ENCODE measurements around the gene SPIB. TPM values are rescaled to one million over a fixed set of nuclear protein-coding genes. Genes with fewer than 3 reads are reported as not detected.

The SPIB gene
- total RNA-seq, 6 donors from 2014 or later = 0.13 to 2.1 (median 0.56) TPM; not detected in 2

DNA sequence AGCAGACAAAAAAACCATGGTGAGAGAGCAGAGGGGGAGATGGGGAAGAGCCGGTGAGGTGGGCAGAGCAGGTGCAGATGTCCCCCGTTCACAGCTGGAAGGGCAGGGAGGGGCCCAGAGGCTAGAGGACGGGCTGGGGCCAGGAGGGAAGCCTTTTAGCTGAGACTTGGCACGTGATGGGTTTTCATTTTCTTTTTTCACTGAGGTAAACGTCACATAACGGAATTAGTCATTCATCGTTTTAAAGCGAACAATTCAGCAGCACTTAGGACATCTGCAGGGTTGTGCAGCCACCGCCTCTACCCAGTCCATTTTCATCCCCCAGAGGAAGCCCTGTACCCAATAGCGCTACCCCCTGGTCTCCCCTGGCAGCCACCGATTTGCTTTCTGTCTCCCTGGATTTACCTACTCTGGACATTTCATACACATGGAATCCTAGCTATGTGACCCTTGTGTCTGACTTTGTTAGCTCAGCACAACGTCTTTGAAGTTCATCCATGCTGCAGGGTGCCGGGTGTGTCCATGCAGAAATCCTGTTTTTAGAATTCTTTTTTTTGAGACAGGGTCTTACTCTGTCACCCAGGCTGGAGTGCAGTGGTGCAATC is 41.5 kb downstream of the SPIB start:
- WGBS, 2 donors = 31 to 33% methylated on average over 13 of the region's 13 CpGs
- no peak for ATAC-seq (ENCODE audit: low FRiP score in 2 of 2)
- no peaks in the 10 kb centered on the region for H3K36me3 ChIP-seq
- no peak for DNase-seq
- no peaks in the 10 kb centered on the region for H3K4me1 ChIP-seq
- no peak overlapping the region for H3K4me3 ChIP-seq
- no peaks in the 10 kb centered on the region for H3K9me3 ChIP-seq
- peaks cover 0 to 11% (median 4%) of the 10 kb centered on the region in 4 donors for H3K27me3 ChIP-seq
- H3K27ac ChIP-seq = no peak overlapping the region
- TF ChIP-seq POLR2AphosphoS5 (IDR thresholded peaks at IDR 0.05) (no peak), CTCF (IDR thresholded peaks at IDR 0.05) (no peak), EP300 (IDR thresholded peaks at IDR 0.05) (no peak), POLR2A (IDR thresholded peaks at IDR 0.05) (no peak)

- Histone ChIP-seq H3K4me3 (no peak overlapping the region), H3K27me3 (peaks cover 0 to 11% (median 4%) of the 10 kb centered on the region in 4 donors), H3K9me3 (no peaks in the 10 kb centered on the region), H3K4me1 (peaks cover 0 to 2% (median 0%) of the 10 kb centered on the region in 4 donors), H3K36me3 (no peaks in the 10 kb centered on the region), H3K27ac (no peak overlapping the region)
- ATAC-seq (ENCODE audit: low FRiP score in 2 of 2) = peak; percentile 67 to 87
- 33 to 42% methylated on average over 26 to 27 of the region's 28 CpGs for WGBS, 2 donors
- peak in 1 of 2 donors; percentile 65 for DNase-seq
- no peak for TF ChIP-seq EP300 (IDR thresholded peaks at IDR 0.05)
- TF ChIP-seq POLR2AphosphoS5 (IDR thresholded peaks at IDR 0.05) = no peak
- no peak for TF ChIP-seq POLR2A (IDR thresholded peaks at IDR 0.05)
- peak; percentile 68 to 89 (median 83) for TF ChIP-seq CTCF (IDR thresholded peaks at IDR 0.05)
Observed at GRCh38 chr19:50461066-50461875, 42.5 kb downstream of the SPIB start.

GRCh38 chr19:50462970-50463369 is 44.2 kb downstream of the SPIB start:
- Histone ChIP-seq H3K4me1 (peaks cover 0 to 8% (median 0%) of the 10 kb centered on the region in 4 donors), H3K36me3 (no peaks in the 10 kb centered on the region), H3K27ac (no peak overlapping the region), H3K4me3 (no peak overlapping the region), H3K9me3 (no peaks in the 10 kb centered on the region), H3K27me3 (peaks cover 0 to 11% (median 4%) of the 10 kb centered on the region in 4 donors)
- WGBS, 2 donors = 63 to 73% methylated on average over 7 of the region's 7 CpGs
- ATAC-seq (ENCODE audit: low FRiP score in 2 of 2) = no peak
- DNase-seq = no peak
- TF ChIP-seq POLR2A (IDR thresholded peaks at IDR 0.05) (no peak), POLR2AphosphoS5 (IDR thresholded peaks at IDR 0.05) (no peak), CTCF (IDR thresholded peaks at IDR 0.05) (no peak), EP300 (IDR thresholded peaks at IDR 0.05) (no peak)

GRCh38 chr19:50464348-50464747 is 45.6 kb downstream of the SPIB start:
- H3K27ac ChIP-seq = no peak overlapping the region
- ATAC-seq (ENCODE audit: low FRiP score in 2 of 2) = no peak
- H3K9me3 ChIP-seq = no peaks in the 10 kb centered on the region
- H3K4me3 ChIP-seq = no peak overlapping the region
- H3K36me3 ChIP-seq = no peaks in the 10 kb centered on the region
- TF ChIP-seq EP300 (IDR thresholded peaks at IDR 0.05) (no peak), POLR2AphosphoS5 (IDR thresholded peaks at IDR 0.05) (no peak), CTCF (IDR thresholded peaks at IDR 0.05) (no peak), POLR2A (IDR thresholded peaks at IDR 0.05) (no peak)
- no peaks in the 10 kb centered on the region for H3K27me3 ChIP-seq
- peak in 1 of 2 donors; percentile 70 for DNase-seq
- peaks cover 0 to 8% (median 0%) of the 10 kb centered on the region in 4 donors for H3K4me1 ChIP-seq
- 54 to 84% methylated on average over 2 to 19 of the region's 19 CpGs for WGBS, 2 donors
